IMR-90 (cell line): ENCODE measurements around the gene PDCD1. TPM values are rescaled to one million over a fixed set of nuclear protein-coding genes. Genes with fewer than 3 reads are reported as not detected.

Experiments used
- ATAC-seq: fragments of 200-7000 bp; cut with Tn5 transposase; 2 replicates; pipeline ENCODE4 v1.9.1; 2020; ENCODE audit warnings: low read depth, mild to moderate bottlenecking, moderate library complexity
- BruUV-seq: library from RNA; stranded (reverse); fragments of 400-500 nt; replicated peaks from 2 replicates; lab custom pipeline; 2021; lab: Mats Ljungman, UMichigan
- CTCF ChIA-PET: fragments of 300-600 bp; formaldehyde crosslinking; extraction: SDS; loops from one replicate; lab custom pipeline; 2021; ENCODE audit warnings: antibody characterized with exemption; lab: Yijun Ruan, JAX
- POLR2A ChIA-PET: fragments of 300-600 bp; sonication (Branson Sonifier 250); formaldehyde crosslinking; loops from one replicate; lab custom pipeline; 2022; ENCODE audit warnings: antibody characterized with exemption; ENCODE audit not compliant: unreplicated experiment; lab: Charles Lee
- DNase-seq: peaks from one replicate; pipeline ENCODE4 v3.0.0; 2013
- H2AFZ ChIP-seq: replicated peaks from 2 replicates; pipeline ENCODE3; 2013; ENCODE audit warnings: low read length, mild to moderate bottlenecking; ENCODE audit not compliant: poor library complexity
- H2AK5ac ChIP-seq: 2 replicates; pipeline ENCODE4 v1.6.1; 2013; ENCODE audit warnings: low read depth, low read length, inconsistent platforms
- H2AK9ac ChIP-seq: replicated peaks from 2 replicates; pipeline ENCODE3; 2013; ENCODE audit warnings: mild to moderate bottlenecking, low read depth, low read length, moderate library complexity; ENCODE audit not compliant: poor library complexity
- H2BK120ac ChIP-seq: 2 replicates; pipeline ENCODE4 v1.6.1; 2013; ENCODE audit warnings: low read depth, low read length, inconsistent platforms
- H2BK15ac ChIP-seq: 3 replicates; pipeline ENCODE4 v1.6.1; 2013; ENCODE audit warnings: low read depth, low read length, inconsistent platforms
- H2BK20ac ChIP-seq: 2 replicates; pipeline ENCODE4 v1.6.1; 2013; ENCODE audit warnings: low read depth, mild to moderate bottlenecking, inconsistent platforms, low read length, moderate library complexity
- H2BK5ac ChIP-seq: 2 replicates; pipeline ENCODE4 v1.6.1; 2013; ENCODE audit warnings: mild to moderate bottlenecking, low read depth, low read length, inconsistent platforms; ENCODE audit not compliant: poor library complexity, severe bottlenecking
- H3K14ac ChIP-seq: replicated peaks from 2 replicates; pipeline ENCODE4 v1.6.1; 2013; ENCODE audit warnings: low read depth, low read length, inconsistent platforms
- H3K18ac ChIP-seq: 2 replicates; pipeline ENCODE4 v1.6.1; 2013; ENCODE audit warnings: low read depth, low read length, control low read depth
- H3K23ac ChIP-seq: 2 replicates; pipeline ENCODE4 v1.6.1; 2013; ENCODE audit warnings: low read depth, low read length, inconsistent platforms
- H3K27ac ChIP-seq: 2 replicates; pipeline ENCODE4 v1.5.1; 2013; ENCODE audit warnings: mild to moderate bottlenecking, control low read depth, low read length; ENCODE audit not compliant: insufficient read depth
- H3K27me3 ChIP-seq: 2 replicates; pipeline ENCODE4 v1.6.1; 2013; ENCODE audit warnings: low read length; ENCODE audit not compliant: control insufficient read depth, insufficient read depth
- H3K36me3 ChIP-seq: 2 replicates; pipeline ENCODE4 v1.6.1; 2013; ENCODE audit warnings: low read length, mixed read lengths; ENCODE audit not compliant: control insufficient read depth, insufficient read depth
- H3K4ac ChIP-seq: 2 replicates; pipeline ENCODE4 v1.6.1; 2013; ENCODE audit warnings: low read depth, low read length, inconsistent platforms
- H3K4me1 ChIP-seq: 2 replicates; pipeline ENCODE4 v1.6.1; 2013; ENCODE audit warnings: low read length, mixed read lengths; ENCODE audit not compliant: control insufficient read depth, insufficient read depth
- H3K4me2 ChIP-seq: 2 replicates; pipeline ENCODE4 v1.6.1; 2013; ENCODE audit warnings: low read depth, mild to moderate bottlenecking, control low read depth, low read length, moderate library complexity
- H3K4me3 ChIP-seq: 2 replicates; pipeline ENCODE4 v1.5.1; 2013; ENCODE audit warnings: low read depth, mild to moderate bottlenecking, control low read depth, low read length, moderate library complexity; ENCODE audit not compliant: insufficient read depth
- H3K56ac ChIP-seq: 2 replicates; pipeline ENCODE4 v1.6.1; 2013; ENCODE audit warnings: low read length, inconsistent platforms; ENCODE audit not compliant: insufficient read depth; ENCODE audit errors: extremely low read depth
- H3K79me1 ChIP-seq, 2 experiments: 2 replicates each; pipeline ENCODE4 v1.6.1; 2013; ENCODE audit warnings: low read length in 2 of 2, inconsistent platforms in 1 of 2, low read depth in 1 of 2
- H3K9ac ChIP-seq: 2 replicates; pipeline ENCODE4 v1.6.1; 2013; ENCODE audit warnings: low read depth, low read length, control low read depth
- H3K9me1 ChIP-seq: 2 replicates; pipeline ENCODE4 v1.6.1; 2013; ENCODE audit warnings: low read length, inconsistent platforms; ENCODE audit not compliant: insufficient read depth
- H3K9me3 ChIP-seq: 2 replicates; pipeline ENCODE4 v1.6.1; 2013; ENCODE audit warnings: low read length; ENCODE audit not compliant: control insufficient read depth, insufficient read depth
- H4K20me1 ChIP-seq: 2 replicates; pipeline ENCODE4 v1.6.1; 2013; ENCODE audit warnings: low read length, inconsistent platforms; ENCODE audit not compliant: insufficient read depth
- H4K5ac ChIP-seq: 2 replicates; pipeline ENCODE4 v1.6.1; 2013; ENCODE audit warnings: mild to moderate bottlenecking, low read depth, low read length, control low read depth
- H4K8ac ChIP-seq, 2 experiments: 2 replicates each; pipeline ENCODE4 v1.6.1; 2013; ENCODE audit warnings: low read depth in 2 of 2, low read length in 2 of 2, control low read depth in 1 of 2, inconsistent platforms in 1 of 2
- H4K91ac ChIP-seq: 2 replicates; pipeline ENCODE4 v1.6.1; 2013; ENCODE audit warnings: low read depth, low read length, inconsistent platforms; ENCODE audit not compliant: insufficient read depth
- BHLHE40 ChIP-seq: fragments of 150-350 bp; IDR thresholded peaks from 2 replicates; pipeline ENCODE4 v1.6.1; 2016; ENCODE audit warnings: mild to moderate bottlenecking, low read depth, low read length
- CEBPB ChIP-seq: IDR thresholded peaks from 2 replicates; pipeline ENCODE4 v1.6.1; 2012; ENCODE audit warnings: low read depth, low read length, improper control_type of control experiment
- CHD1 ChIP-seq: IDR thresholded peaks from 2 replicates; pipeline ENCODE4 v1.6.1; 2012; ENCODE audit warnings: low read depth, low read length, improper control_type of control experiment
- ELK1 ChIP-seq: fragments of 150-350 bp; IDR thresholded peaks from 2 replicates; pipeline ENCODE4 v1.6.1; 2016; ENCODE audit warnings: low read depth, mild to moderate bottlenecking, low read length, moderate library complexity, borderline replicate concordance
- FOS ChIP-seq: fragments of 150-350 bp; IDR thresholded peaks from 2 replicates; pipeline ENCODE4 v1.6.1; 2016; ENCODE audit warnings: low read depth, low read length
- MAFK ChIP-seq: IDR thresholded peaks from 2 replicates; pipeline ENCODE4 v1.6.1; 2012; ENCODE audit warnings: low read depth, low read length, improper control_type of control experiment
- MAZ ChIP-seq: IDR thresholded peaks from 2 replicates; pipeline ENCODE4 v1.6.1; 2012; ENCODE audit warnings: low read depth, mild to moderate bottlenecking, low read length, improper control_type of control experiment, moderate library complexity, borderline replicate concordance
- RAD21 ChIP-seq: IDR thresholded peaks from 2 replicates; pipeline ENCODE4 v1.6.1; 2012; ENCODE audit warnings: low read length, improper control_type of control experiment
- RFX5 ChIP-seq: IDR thresholded peaks from 2 replicates; pipeline ENCODE4 v1.8.0; 2012; ENCODE audit warnings: low read depth, mild to moderate bottlenecking, low read length, moderate library complexity
- SMC3 ChIP-seq: fragments of 150-350 bp; IDR thresholded peaks from 2 replicates; pipeline ENCODE4 v1.6.1; 2016; ENCODE audit warnings: low read depth, mild to moderate bottlenecking, antibody characterized with exemption, low read length, moderate library complexity
- WGBS, 2 experiments: methylation state at CpG; one replicate each; pipeline versions ENCODE4 v1.1.5 to v1.1.7; 2013; ENCODE audit warnings: missing lambda C conversion rate in 2 of 2; ENCODE audit not compliant: insufficient read length in 1 of 2; ENCODE audit errors: extremely low coverage in 2 of 2; 5-methylcytosine and 5-hydroxymethylcytosine counted together
- dilution Hi-C: fragments of 300-500 bp; cut with HindIII; formaldehyde crosslinking; loops from one replicate; pipeline ENCODE4 v1.14.3; 2018; ENCODE audit warnings: low sequenced_read_pairs; ENCODE audit not compliant: unreplicated experiment
- in situ Hi-C: fragments of 300-500 bp; cut with MboI; formaldehyde crosslinking; loops from 3 replicates; pipeline ENCODE4 v1.14.3; 2019; ENCODE audit warnings: low sequenced_read_pairs, inconsistent platforms, mixed read lengths
- intact Hi-C: fragments of 100-400 bp; cut with micrococcal nuclease; formaldehyde crosslinking; loops from 2 replicates; pipeline ENCODE4 v1.10.0; 2022
- polyA plus RNA-seq, 3 experiments: library from polyadenylated mRNA; depleted of rRNA; stranded (reverse); fragments of >200 nt; gene quantifications; 2 replicates each; pipeline ENCODE4 v1.2.3, GENCODE V29; 2012; ENCODE audit warnings: low replicate concordance in 1 of 3
- total RNA-seq: library from RNA; depleted of rRNA; stranded (reverse); fragments of >200 nt; gene quantifications from 2 replicates; pipeline ENCODE4 v1.2.3, GENCODE V29; 2012
- TF ChIP-seq, protein P1 (sequence below): conservative IDR thresholded peaks from 2 replicates; pipeline ENCODE4 v1.5.1; 2012; ENCODE audit warnings: mild to moderate bottlenecking, low read depth, low read length, improper control_type of control experiment

PDCD1 gene
- total and polyA plus RNA-seq, 2 of the 4 experiments (the other 2 are of a cell fraction), result not detected

DNA sequence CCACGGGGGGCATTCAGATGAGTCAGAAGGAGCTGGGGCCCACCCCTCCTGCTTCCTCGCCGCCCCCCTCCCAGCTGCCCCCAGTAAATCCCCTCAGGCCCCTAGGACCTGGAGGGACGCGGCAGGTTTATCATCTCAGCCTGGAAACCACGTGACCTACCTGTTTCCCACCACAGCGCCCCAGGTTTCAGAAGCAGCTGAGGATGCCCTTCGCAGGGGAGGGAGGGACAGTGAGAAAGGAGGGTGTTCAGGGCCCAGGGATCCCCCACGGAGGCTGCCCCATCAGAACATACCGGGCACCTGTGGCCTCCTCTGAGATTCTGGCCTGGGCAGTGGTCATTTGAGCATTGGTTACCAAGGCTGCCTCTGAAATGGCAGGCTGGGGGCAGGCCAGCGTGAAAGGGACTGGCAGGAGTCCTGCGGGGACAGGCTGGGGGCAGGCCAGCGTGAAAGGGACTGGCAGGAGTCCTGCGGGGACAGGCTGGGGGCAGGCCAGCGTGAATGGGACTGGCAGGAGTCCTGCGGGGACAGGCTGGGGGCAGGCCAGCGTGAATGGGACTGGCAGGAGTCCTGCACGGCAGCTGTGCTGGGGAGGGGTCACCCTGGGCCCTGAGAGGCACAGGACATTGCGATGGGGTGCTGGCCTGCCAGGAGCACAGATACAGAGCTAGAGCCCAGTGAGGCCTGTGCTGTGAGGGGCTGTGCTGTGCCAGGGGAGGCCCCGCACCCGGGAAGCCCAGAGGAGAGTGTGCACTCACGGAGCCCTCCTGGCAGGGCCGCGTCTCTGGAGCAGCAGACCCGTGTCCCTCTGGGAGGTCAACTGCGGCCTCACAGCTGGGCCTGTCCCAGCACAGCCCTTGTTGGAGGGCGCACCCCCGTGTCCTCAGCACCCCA, 48.1 kb downstream of the PDCD1 start:
- CTCF ChIA-PET, result no interaction called here
- ATAC-seq, result no peak
- H2AK5ac ChIP-seq, result no peak overlapping the region

More for the DNA sequence above, 48.1 kb downstream of the PDCD1 start:
- Histone ChIP-seq H3K36me3 (no peaks in the 10 kb centered on the region), H2BK120ac (no peak overlapping the region), H4K91ac (no peak overlapping the region), H4K8ac (no peak overlapping the region), H4K5ac (no peak overlapping the region), H2BK20ac (no peak overlapping the region), H3K27me3 (peaks cover 16% of the 10 kb centered on the region), H3K4me3 (no peak overlapping the region), H3K27ac (no peak overlapping the region), H2AFZ (no peak overlapping the region), H2BK5ac (no peak overlapping the region), H3K9me3 (no peaks in the 10 kb centered on the region), H3K9ac (no peak overlapping the region), H3K23ac (no peak overlapping the region), H3K14ac (no peak overlapping the region), H3K9me1 (no peaks in the 10 kb centered on the region), H3K56ac (no peak overlapping the region), H2BK15ac (no peak overlapping the region), H3K18ac (no peak overlapping the region), H4K20me1 (no peaks in the 10 kb centered on the region; the same call in 1 of the 2 replicates), H3K4me1 (no peaks in the 10 kb centered on the region), H3K79me1 (no peaks in the 10 kb centered on the region), H3K4ac (no peak overlapping the region), H3K4me2 (no peak overlapping the region), H2AK9ac (no peak overlapping the region)
- 81% methylated on average over 6 of the region's 28 CpGs; no CpG with 5 or more reads in 1 of the 2 experiments for WGBS, 2 experiments
- BruUV-seq, result no TSS peak
- in situ Hi-C loops (no loop called here), dilution Hi-C loops (no loop called here), intact Hi-C loops (no loop called here)
- DNase-seq, result no peak
- POLR2A ChIA-PET, result no interaction called here
- TF ChIP-seq, protein P1, sequence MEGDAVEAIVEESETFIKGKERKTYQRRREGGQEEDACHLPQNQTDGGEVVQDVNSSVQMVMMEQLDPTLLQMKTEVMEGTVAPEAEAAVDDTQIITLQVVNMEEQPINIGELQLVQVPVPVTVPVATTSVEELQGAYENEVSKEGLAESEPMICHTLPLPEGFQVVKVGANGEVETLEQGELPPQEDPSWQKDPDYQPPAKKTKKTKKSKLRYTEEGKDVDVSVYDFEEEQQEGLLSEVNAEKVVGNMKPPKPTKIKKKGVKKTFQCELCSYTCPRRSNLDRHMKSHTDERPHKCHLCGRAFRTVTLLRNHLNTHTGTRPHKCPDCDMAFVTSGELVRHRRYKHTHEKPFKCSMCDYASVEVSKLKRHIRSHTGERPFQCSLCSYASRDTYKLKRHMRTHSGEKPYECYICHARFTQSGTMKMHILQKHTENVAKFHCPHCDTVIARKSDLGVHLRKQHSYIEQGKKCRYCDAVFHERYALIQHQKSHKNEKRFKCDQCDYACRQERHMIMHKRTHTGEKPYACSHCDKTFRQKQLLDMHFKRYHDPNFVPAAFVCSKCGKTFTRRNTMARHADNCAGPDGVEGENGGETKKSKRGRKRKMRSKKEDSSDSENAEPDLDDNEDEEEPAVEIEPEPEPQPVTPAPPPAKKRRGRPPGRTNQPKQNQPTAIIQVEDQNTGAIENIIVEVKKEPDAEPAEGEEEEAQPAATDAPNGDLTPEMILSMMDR, result no peak
- TF ChIP-seq MAFK (no peak), RAD21 (no peak), FOS (no peak), CHD1 (no peak), SMC3 (no peak), RFX5 (no peak), ELK1 (no peak), CEBPB (no peak), MAZ (no peak), BHLHE40 (no peak)
